Measurements from ENCODE around the gene PNPLA7. TPM values are rescaled to one million over a fixed set of nuclear protein-coding genes. Genes with fewer than 3 reads are reported as not detected.

PNPLA7 gene
- total RNA-seq, 4 donors from 2014 or later, result 12.2 to 97.0 (median 33.3) TPM

DNA sequence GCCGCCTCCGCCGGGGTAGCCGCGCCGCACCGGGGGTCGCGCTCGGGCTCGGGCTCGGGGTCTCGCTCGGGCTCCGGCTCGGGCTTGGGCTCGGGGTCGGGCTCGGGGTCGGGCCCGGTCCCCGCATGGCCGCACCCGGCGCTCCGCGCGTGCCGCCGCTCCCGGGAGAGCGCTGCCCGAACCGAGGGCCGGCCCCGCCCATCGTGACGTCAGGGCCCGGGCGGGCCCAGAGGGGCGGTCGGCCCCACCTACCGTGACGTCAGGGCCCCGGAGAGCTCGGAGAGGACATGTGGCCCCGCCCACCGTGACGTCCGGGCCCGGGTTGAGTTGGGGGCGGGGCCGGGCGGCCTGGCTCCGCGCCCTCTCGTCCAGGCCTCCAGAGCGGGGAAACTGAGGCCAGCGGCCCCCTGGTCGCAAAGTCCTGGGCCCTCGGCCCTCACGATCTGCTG, 91.0 kb downstream of the PNPLA7 start, which contains the start of gene NSMF:
Gene NSMF (minus strand): TSS at position 183 of the 449 bp plus-strand sequence. CDS start 232 bp downstream, outside the sequence.
- Histone ChIP-seq H3K4me3 (peak within 1 kb of the TSS; percentile 81), H3K36me3 (peaks cover 29% of the 10 kb centered on the region), H3K27ac (peak within 1 kb of the TSS; percentile 72), H3K9me3 (no peaks in the 10 kb centered on the region), H3K27me3 (no peaks in the 10 kb centered on the region), H3K4me1 (peaks cover 51% of the 10 kb centered on the region)
- peak; percentile 95 for DNase-seq (ENCODE audit: low spot score in 2 of 2)
- WGBS, result no CpG with 5 or more reads among the region's 62 CpGs
- peak; percentile 57 to 71 for TF ChIP-seq POLR2A (IDR thresholded peaks at IDR 0.05)
- TF ChIP-seq, protein P1, sequence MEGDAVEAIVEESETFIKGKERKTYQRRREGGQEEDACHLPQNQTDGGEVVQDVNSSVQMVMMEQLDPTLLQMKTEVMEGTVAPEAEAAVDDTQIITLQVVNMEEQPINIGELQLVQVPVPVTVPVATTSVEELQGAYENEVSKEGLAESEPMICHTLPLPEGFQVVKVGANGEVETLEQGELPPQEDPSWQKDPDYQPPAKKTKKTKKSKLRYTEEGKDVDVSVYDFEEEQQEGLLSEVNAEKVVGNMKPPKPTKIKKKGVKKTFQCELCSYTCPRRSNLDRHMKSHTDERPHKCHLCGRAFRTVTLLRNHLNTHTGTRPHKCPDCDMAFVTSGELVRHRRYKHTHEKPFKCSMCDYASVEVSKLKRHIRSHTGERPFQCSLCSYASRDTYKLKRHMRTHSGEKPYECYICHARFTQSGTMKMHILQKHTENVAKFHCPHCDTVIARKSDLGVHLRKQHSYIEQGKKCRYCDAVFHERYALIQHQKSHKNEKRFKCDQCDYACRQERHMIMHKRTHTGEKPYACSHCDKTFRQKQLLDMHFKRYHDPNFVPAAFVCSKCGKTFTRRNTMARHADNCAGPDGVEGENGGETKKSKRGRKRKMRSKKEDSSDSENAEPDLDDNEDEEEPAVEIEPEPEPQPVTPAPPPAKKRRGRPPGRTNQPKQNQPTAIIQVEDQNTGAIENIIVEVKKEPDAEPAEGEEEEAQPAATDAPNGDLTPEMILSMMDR (IDR thresholded peaks at IDR 0.05), result no peak

DNA sequence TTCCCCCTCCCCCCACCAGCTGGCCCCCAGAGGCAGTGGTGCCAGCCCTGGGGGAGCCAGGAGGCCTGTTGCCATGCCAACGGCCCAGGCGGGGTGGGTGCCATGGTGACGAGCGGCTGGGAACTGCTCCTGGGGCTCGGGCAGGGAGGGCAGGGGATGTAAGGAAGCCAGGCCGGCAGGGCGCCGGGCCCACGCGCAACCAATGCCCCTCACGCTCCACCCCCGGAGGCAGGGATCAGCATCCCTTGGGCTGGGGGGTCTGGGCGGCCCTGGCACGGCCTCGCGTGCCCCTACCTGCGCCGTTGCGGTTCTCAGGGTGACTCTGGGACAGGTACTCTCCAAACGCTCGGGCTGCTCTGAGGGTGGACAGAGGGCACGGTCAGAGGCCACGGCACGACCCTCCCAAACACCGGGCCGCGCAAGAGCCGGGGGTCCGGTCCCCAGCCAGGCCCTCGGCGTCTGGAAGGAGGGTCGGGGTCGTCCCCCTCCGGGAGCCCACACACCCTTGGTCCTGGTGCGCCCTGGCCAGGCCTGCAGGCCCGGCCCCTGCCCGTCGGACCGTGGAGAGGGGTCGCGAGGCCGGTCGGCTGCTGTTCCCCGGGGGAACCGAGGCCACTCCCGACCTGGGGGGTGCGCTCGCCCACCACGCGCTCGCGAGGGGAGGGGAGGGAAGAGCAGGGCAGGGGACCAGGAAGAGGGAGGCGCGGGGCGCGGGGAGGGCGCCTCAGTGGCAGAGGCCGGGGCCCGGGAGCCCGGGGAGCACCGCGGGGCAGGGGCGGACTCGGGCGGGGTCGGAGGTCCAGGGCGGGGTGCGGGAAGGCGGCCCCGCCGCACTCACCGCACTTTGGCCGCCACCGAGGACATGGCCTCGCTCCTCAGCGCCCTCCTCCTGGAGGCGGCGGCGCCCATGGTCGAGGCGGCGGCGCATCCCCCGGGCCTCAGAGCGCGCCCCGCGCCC, 91.7 kb downstream of the PNPLA7 start:
- TF ChIP-seq EP300 (IDR thresholded peaks at IDR 0.05) (no peak), POLR2A (IDR thresholded peaks at IDR 0.05) (no peak), POLR2AphosphoS5 (IDR thresholded peaks at IDR 0.05) (no peak)
- TF ChIP-seq, protein P1 (IDR thresholded peaks at IDR 0.05), result no peak
- H3K4me1 ChIP-seq, result peaks cover 53% of the 10 kb centered on the region
- H3K27ac ChIP-seq, result peak overlapping the region; percentile 72
- WGBS, result 31% methylated on average over 4 of the region's 88 CpGs
- peak overlapping the region; percentile 81 for H3K4me3 ChIP-seq
- peak in 1 of 2 donors; percentile 79 for DNase-seq (ENCODE audit: low spot score in 2 of 2)
- H3K36me3 ChIP-seq, result peaks cover 24% of the 10 kb centered on the region
- no peaks in the 10 kb centered on the region for H3K9me3 ChIP-seq
- no peaks in the 10 kb centered on the region for H3K27me3 ChIP-seq

DNA sequence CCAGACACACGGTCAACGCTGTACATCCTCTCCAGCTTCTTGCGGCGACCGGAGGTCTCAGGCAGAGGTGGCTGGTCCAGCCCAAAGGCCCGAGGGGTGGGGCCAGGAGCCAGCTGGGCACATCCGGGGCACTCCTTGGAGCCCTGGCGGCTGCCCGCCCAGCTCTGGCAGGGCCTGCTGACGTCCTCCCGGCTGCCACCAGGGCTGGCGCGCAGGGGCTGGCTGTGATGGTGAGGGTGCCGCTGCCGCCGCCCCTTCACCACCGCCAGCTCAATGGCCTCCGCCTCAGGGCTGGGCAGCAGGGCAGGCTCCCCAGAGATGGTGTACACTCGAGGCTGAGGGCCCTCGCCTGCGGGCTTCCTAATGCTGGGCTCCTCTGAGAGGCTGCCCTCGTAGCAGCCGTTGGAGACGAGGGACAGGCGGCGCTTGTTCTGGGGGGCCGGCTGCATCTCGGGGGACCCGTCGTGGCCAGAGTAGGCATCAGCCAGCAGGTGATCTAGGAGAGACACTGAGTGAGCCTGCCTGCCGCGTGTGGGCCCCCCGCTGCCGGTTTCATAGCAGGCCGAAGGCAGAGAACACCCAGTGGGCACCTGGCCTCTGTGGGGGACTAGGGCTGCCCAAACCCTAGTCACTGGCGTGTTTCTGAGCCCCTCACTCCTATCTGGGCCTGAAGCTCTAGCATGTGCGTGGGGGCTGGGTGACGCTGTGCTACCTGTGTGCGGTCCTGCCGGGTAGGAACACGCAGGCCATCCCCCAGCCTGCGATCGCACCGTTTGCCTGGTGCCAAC, 92.6 kb downstream of the PNPLA7 start:
- Histone ChIP-seq H3K9me3 (no peaks in the 10 kb centered on the region), H3K27me3 (no peaks in the 10 kb centered on the region), H3K36me3 (peaks cover 23% of the 10 kb centered on the region), H3K4me3 (peak overlapping the region; percentile 81), H3K27ac (no peak overlapping the region), H3K4me1 (peaks cover 58% of the 10 kb centered on the region)
- 94% methylated on average over 5 of the region's 44 CpGs for WGBS
- TF ChIP-seq POLR2AphosphoS5 (IDR thresholded peaks at IDR 0.05), result no peak
- peak in 1 of 2 donors; percentile 70 for DNase-seq (ENCODE audit: low spot score in 2 of 2)

DNA sequence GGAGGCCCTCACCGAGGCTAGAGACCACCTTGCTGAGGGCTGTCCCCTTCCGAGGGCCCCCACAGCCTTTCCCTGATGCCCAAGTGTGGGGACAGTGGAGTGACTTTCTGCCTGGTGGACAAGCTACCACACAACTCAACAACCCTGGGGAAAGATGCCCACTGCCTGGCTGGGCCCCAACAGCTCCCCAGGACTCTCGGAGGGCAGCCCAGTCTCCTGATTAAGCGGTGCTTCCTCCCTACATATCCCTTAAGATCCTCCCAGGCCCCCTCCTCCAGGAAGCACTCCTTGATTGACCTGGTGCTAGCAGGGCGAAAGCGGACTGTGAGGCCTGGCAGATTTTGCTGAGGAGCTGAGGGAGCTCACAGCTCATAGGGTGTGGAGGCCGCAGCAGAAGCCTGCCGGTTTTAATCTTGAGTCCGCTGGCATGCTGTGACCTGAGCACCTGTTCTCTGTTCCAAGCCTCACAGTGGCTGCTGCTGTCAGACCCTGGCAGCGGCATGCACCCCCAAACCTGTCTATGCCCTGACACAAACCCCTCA, 93.3 kb downstream of the PNPLA7 start:
- WGBS, result 88% methylated on average over 9 of the region's 10 CpGs
- H3K27ac ChIP-seq, result no peak overlapping the region
- peak in 1 of 2 donors; percentile 67 for DNase-seq (ENCODE audit: low spot score in 2 of 2)

More for the DNA sequence above, 93.3 kb downstream of the PNPLA7 start:
- TF ChIP-seq POLR2AphosphoS5 (IDR thresholded peaks at IDR 0.05) (no peak), EP300 (IDR thresholded peaks at IDR 0.05) (no peak), POLR2A (IDR thresholded peaks at IDR 0.05) (no peak)
- TF ChIP-seq, protein P1 (IDR thresholded peaks at IDR 0.05), result no peak
- Histone ChIP-seq H3K9me3 (no peaks in the 10 kb centered on the region), H3K4me1 (peaks cover 58% of the 10 kb centered on the region), H3K36me3 (peaks cover 26% of the 10 kb centered on the region), H3K27me3 (no peaks in the 10 kb centered on the region), H3K4me3 (no peak overlapping the region)

All from suprapubic skin (tissue), 4 donors.